HG03108 (cell line): Measurements from ENCODE around the gene CHD5.

ENCODE experiments used
- ATAC-seq: cut with Tn5 transposase; IDR thresholded peaks from one replicate; pipeline ENCODE4 v1.9.1; 2021; ENCODE audit warnings: moderate library complexity; ENCODE audit not compliant: unreplicated experiment

The CHD5 gene

GRCh38 chr1:6134741-6135510, 45.2 kb downstream of the CHD5 start:
- no peak for ATAC-seq

GRCh38 chr1:6134206-6134605, 45.9 kb downstream of the CHD5 start:
- ATAC-seq = no peak

- ATAC-seq = no peak
Measured at GRCh38 chr1:6133146-6133895, 46.8 kb downstream of the CHD5 start.

GRCh38 chr1:6131561-6131960, 48.6 kb downstream of the CHD5 start:
- no peak for ATAC-seq

GRCh38 chr1:6130596-6130995, 49.5 kb downstream of the CHD5 start:
- ATAC-seq = no peak

GRCh38 chr1:6130036-6130435, 50.1 kb downstream of the CHD5 start:
- ATAC-seq = no peak

GRCh38 chr1:6129313-6129712, 50.8 kb downstream of the CHD5 start:
- no peak for ATAC-seq

- ATAC-seq = no peak
Measured at GRCh38 chr1:6128276-6129081, 51.6 kb downstream of the CHD5 start.

- ATAC-seq = no peak
Measured at GRCh38 chr1:6127587-6128163, 52.4 kb downstream of the CHD5 start.

- ATAC-seq = no peak
Measured at GRCh38 chr1:6126521-6127067, 53.5 kb downstream of the CHD5 start.

- ATAC-seq = no peak
Measured at GRCh38 chr1:6126028-6126427, 54.1 kb downstream of the CHD5 start.

GRCh38 chr1:6125366-6125765, 54.8 kb downstream of the CHD5 start:
- no peak for ATAC-seq

GRCh38 chr1:6124746-6125365, 55.3 kb downstream of the CHD5 start:
- no peak for ATAC-seq

- no peak for ATAC-seq
Measured at GRCh38 chr1:6124341-6124740, 55.8 kb downstream of the CHD5 start.

- no peak for ATAC-seq
Measured at GRCh38 chr1:6123816-6124215, 56.3 kb downstream of the CHD5 start.

- no peak for ATAC-seq
Measured at GRCh38 chr1:6123083-6123482, 57.0 kb downstream of the CHD5 start.

- no peak for ATAC-seq
Measured at GRCh38 chr1:6121651-6122370, 58.3 kb downstream of the CHD5 start.

- ATAC-seq = no peak
Measured at GRCh38 chr1:6121021-6121421, 59.1 kb downstream of the CHD5 start.

- no peak for ATAC-seq
Measured at GRCh38 chr1:6118415-6118814, 61.7 kb downstream of the CHD5 start.

- ATAC-seq = no peak
Measured at GRCh38 chr1:6117624-6118023, 62.5 kb downstream of the CHD5 start.
